Left renal pelvis (tissue), 4 donors: ENCODE measurements around the gene PPP2R2C. TPM values are rescaled to one million over a fixed set of nuclear protein-coding genes. Genes with fewer than 3 reads are reported as not detected.

Experiments used
- DNase-seq, 4 donors: peaks; one replicate each; pipeline ENCODE4 v3.0.0-alpha.2; 2013; ENCODE audit warnings: low read depth in 4 of 4, low spot score in 3 of 4
- polyA plus RNA-seq, 4 donors: library from polyadenylated mRNA; unstranded; fragments of 120-200 nt; gene quantifications; one replicate each; pipeline ENCODE4 v1.2.1, GENCODE V29; 2013; ENCODE audit not compliant: insufficient read length in 4 of 4

PPP2R2C gene
- polyA plus RNA-seq, 4 donors = 0.40 to 1.6 (median 0.69) TPM

DNA sequence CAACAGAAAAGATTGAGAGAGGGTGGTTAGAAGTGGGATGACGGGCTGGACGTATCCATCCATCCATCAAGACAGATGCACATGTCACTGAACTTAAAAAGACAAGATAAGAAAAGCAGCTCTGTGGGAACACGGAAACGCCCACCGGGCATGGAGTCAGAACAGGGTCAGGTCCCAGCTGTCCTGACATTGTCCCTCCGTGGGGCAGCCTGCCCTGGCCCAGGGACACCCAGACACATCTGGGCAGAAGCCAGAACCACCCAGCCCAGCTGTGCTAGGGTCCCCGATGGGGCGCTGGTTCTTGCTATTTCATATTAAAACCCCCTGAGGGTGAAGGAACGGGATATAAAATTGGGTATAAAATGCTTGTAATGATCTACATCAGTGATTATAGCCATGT is 88.5 kb downstream of the PPP2R2C start:
- no peak for DNase-seq

DNA sequence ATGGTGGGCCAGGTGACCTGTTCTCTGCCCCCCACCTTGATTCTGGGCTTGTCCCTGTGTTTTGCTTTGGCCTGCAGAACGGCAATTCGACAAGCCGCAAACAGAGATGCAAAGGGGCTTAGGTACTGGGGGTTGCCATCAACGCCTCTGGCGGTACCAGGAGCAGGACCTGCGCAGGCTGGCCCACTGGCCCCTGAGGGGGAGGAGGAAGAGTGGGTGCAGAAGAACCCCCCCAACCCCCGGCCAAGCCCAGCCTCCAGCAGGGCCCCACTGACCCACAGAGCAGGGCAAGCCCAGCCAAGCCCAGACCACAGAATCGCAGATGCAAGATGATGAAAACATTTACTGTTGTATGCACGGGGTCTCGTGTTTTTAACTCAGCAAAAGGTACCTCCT is 89.4 kb downstream of the PPP2R2C start:
- no peak for DNase-seq

DNA sequence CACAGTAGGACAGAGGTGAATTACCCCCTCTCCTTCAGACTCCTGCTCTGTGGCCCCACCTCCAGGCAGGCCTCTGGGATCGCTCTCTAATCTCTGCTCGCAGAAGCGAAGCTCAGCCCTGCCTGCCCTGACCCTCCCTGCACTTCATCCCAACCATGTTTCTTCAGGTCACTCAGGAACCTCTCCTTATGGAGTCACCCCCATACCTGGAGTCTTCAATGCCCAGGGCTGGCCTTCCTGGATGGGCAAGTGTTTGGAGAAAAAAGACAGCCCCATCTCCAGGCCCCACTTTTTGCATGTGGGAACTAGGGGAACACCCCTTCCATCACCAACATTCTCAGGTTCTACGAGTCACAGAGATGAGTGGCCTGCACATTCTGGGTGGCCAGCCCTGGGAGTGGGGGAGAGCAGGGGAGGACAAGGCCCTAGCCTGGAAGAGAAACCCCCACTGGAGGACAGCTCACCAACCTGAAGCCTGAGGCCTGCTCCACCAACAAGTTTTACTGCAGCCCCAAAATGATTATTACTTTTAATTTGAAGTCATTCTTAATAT is 90.8 kb downstream of the PPP2R2C start:
- no peak for DNase-seq

DNA sequence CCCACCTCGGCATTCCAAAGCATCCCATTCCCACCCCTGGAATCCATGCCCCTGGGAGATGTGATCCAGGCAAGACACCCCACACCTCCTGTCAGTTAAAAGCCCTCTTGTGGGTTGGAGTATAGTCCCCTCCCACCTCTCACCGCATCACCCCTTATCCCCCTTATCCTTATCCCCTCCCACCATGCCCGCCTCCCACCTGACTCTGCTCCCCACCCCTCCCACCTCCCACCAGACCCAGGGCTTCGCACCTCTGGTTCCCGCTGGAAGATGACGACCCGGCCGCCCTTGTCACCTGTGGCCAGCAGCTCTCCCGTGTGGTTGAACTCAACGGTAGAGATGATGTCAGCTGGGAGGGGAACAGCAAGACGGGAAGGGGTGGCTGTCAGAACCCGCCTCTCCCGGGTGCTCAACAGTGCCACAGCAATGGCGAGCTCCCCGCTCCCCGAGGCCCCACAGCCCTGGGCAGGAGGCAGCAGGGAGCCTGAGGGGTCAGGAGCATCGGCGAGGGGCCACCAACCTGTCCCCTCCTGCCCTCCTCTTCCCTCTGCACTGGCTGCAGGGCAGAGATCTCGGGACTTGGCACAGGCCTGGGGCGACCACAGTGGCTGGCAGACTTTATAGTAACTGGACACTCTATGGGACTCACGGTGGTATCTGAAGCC is 91.5 kb downstream of the PPP2R2C start:
- no peak for DNase-seq

DNA sequence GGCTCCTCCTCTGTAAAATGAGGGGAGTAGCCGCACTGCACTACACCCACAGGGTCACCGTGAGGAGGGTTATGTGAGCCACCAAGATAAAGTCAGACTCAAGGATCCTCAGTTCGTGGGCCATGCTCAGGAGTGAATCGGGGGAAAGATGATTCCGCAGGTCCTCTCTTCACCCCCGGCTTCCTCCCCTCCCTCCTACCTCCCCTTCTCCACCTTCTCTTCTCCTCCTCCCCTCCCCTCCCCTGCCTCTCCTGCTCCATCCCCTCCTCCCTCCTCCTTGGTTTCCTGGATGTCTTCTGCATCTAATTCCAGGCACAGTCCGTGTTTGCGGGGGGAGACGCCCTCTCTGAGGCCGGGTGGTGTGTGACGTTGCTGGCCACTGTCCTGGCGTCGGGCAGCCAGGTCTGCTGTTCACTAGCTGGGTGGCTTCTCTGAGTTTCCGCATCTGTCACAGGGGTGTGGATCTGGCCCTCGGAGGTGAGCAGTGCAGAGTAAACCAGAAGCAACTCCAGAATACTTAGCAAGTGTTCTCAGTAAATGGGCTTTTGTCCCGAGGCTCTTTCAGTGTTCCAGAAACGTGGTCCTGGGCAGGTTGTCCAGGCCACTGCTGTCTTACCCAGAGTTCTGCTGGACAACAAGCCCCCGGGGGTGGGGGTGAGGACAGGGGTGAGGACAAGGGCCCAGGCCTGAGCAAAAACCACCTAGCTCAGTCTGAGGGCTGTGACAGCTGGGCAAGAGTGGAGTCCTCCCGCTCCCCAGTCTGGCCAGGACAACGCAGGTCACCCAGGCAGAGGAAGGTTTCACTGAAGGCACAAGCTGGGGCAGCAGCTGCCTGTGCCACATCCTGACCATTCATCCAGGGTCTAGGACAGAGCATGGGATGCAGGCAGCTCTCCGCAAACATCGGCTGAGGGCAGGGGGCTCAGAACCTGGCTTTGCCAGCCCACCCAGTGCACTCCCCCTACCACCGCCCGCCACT is 92.4 kb downstream of the PPP2R2C start:
- DNase-seq = no peak

DNA sequence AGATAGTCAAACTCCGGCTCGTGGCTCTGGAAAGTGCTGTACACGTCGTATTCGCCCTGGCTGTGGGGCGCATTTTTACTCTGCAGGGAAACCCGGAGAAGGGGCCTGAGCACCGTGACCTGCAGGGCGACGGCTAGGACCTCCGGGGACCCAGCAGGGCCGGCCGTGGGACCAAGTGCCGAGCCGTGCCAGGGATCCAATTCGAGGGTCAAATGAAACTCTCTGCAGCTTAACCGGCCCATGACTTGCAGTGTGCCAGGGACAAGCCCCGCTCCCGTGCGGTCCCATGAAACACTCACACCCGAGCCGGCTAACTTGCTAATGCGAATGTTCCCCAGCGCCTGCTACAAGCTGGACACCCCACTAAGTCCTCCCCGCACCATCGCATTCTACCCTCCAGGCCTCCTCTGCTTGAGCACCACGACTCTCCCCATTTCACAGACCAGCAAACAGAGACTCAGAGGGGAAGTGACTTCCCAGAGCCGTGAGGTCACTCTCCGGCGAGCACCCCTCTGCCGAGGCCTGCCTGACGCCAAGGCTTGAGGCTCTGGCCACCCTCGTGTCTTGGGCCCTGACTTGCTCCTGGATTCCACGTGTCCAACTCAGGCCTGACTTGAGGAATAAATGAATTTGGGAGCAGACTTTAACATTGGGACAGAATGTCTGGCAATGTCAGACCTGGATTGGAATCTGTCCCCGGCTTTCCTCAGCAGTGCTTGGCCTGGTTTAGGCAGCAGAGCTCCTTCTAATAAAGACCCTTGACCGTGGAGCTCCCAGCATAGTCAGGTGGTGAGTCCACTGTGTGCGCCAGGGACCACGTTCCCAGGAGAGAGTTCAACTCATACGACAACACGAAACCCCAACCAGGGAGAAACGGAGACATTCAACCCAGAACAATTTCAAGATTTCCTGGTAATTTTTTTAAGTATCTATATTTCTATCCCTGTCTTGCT is 93.6 kb downstream of the PPP2R2C start:
- DNase-seq = no peak

DNA sequence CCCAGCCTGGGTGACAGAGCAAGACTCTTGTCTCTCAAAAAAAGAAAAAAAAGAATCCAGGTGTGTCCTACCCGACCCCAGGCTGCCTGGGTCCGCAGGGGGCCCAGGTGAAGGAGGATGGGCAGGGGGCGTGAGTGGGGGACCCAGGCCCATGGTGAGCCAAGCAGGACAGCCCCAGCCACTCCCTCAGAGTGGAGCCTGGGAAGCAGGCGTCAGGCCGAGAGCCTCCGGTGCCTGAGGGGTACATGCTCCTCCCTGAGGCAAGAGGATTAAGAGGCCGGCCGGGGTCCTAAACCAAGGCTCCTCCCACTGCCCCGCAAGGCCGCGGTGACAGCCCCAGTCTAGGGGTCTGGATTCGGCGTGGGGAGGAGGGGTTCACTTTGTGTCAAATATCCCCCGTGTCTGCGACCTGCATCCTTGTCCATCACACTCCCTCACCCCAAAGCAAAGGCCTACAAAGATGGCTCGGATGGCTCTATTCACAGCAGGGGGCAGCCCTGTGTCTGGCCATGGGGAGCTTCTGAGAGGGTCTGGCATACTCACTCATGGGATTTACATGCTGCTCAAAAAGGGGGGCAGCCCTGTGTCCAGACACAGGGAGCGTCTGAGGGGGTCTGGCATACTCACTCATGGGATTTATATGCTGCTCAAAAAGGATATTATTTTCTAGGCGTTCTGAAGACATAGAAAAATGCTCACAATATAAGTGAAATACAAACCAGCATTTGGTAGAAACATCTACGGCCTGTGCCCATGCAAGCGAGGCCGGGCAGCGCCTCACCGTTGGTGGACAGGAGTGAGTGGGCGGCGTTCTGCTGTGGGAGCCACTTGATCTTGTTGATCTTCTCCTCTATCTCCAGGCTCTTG is 94.6 kb downstream of the PPP2R2C start:
- DNase-seq = no peak

DNA sequence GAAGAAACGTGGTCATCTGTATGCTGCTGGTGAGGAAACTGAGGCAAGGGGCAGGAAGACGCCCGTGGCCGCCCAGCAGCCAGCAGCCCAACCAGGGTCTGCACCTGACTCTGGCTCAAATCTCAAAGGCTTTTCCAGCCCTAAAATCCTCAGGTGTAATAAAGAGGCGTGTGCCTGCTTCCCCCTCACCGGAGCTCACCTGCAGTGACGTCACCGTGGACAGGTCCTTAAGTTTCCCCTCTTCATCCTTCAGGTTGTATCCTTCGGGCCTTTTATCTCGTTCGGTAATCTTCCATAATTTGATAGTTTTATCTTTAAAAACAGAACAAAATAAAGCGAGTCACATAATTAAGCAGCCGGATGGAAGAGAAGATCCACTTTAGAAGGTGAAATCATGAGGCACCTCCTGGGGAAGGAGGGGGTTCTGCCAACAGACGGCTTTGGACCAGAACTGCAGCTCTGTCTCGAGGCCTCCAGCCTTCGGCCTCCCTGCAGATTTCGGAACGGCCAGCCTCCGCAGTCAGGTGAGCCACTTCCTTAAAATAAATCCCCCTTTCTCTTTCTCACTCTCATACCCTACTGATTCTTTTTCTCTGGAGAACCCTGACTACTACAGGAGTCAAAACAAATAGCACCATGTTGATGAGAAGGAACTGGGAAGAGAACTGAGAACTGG is 96.7 kb downstream of the PPP2R2C start:
- no peak for DNase-seq

DNA sequence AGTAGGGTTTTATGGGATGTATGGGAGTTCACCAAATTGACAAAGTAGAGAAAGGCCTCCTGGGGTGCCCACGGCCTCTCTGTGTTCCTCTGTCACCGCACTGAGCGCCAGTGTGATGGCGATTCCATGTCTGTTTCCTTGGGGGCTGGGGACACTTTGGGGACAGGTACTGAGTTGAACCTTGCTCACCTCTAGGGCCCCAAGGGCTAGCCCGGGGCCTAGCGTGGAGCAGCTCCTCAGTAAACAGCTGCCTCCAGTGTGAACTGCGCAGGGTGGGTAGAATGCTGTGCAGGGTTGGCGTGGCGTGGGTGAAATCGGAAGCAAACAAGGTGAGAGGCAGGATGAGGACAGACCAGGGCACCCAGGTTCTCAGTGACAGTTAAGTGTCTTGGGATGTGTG is 97.8 kb downstream of the PPP2R2C start:
- no peak for DNase-seq

DNA sequence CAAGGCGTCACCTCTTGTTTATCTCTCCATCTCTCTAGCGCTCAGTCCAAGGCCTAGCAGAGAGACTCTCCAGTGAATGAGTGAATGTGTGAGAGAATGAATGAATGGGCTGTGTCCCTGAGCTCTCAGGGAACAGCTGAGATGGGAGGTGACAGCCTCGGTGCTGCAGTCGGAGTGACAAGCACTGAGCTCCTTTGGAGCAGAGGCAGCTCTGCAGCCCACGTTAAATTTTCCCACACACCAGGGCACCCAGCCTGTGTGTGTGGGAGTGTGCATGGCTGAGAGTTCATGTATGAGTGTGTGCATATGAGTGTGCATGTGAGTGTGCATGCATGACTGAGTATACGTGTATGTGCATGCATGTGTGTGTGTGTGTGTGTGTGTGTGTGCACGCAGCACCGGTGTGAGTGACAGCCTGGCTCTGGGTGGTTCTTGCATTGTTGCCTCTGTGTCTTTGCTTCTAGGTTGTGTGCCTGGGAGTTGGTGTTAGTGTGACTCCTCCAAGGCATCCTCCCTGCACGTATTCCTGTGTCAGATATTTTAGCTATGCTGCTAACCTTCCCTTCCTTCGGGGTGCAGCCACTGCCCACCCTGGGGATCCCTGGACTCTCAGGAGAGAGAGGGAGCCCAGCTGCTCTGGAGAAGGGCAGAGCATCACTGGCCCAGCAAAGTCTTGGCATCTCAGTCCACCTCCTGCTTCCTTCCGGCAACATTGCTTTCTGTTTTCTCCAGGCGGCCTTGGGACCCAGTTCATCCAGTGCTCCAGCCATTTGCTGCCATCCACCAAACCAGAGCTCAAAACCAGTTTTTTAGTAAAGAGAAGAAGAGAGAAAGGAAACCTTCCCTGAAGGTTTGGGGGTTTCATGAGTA is 98.6 kb downstream of the PPP2R2C start:
- no peak for DNase-seq

DNA sequence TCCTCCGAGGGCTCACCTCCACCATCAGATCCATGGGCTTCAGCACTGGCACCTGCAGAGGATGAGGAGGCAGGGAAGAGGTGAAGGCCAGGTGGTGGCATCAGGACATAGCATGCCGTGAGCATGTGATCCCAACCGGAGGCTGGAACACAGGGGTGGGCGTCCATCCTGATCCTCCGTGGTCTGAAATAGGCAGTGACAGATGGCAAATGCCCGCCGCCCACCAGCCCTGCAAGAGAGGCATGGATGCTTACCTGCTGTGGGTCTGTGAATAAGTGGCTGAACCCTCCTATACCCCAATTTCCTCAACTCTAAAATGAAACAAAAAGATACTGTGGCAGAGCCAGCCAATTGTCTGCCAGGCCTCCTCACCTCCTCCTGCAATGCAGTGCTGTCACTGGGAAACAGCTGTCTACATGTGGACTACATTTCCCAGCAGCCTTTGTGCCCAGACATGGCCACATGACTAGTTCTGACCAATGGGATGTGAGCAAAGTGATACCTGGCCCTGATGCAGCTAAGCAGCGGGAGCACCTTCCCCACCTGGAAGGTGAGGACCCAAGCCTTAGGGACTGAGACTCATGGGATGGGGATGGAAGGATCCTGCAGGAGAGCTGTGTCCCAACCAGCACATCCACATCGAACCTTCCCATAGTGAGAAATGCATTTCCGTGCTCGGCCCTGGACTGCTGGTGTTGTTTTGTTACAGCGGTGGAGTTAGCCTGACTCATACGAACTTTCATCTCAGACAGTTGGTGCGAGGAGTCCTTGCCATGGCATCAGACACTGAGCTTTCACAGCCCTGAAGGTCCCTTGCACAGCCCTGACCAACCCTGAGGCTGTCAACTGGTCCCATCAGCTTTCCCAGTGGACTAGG is 99.5 kb downstream of the PPP2R2C start:
- no peak for DNase-seq

DNA sequence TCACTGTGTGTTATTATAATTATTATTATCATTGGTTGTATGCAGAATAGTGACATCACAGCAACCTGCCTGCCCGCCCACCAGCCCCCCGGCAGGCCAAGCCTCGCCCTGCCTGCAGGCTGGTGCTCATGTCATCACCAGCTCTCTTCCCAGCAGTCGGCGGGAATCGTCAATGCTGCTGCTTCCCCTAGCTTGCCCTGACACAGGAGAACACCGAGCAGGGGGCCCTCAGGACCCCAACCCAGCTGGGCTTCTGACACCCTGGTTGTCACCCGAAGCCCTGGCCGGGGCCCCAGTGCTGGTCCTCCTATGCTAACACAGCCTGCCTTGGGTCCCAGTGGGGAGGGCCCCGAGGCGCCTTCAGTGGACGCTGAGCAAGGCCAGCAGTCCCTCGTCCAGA is 100.6 kb downstream of the PPP2R2C start:
- DNase-seq = no peak

DNA sequence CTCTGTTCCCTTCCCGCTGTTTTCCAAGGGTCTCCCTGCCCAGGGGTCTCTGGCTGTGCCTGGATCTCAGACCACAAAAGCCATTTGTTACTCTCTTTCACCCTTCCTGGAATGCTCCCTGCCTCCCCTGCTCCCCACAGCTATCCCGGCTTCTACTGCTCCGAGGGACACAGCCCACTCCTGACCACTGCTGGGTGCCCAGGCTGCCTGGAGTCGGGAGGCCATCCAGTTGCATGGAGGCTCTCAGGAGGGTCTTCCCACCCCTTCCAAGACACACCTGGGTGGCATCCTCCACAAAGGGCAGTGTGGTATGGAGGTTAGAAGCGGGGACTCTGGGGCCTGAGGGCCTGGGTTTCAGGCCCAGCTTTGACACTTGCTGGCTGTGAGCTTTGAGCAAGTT is 101.1 kb downstream of the PPP2R2C start:
- DNase-seq = no peak

DNA sequence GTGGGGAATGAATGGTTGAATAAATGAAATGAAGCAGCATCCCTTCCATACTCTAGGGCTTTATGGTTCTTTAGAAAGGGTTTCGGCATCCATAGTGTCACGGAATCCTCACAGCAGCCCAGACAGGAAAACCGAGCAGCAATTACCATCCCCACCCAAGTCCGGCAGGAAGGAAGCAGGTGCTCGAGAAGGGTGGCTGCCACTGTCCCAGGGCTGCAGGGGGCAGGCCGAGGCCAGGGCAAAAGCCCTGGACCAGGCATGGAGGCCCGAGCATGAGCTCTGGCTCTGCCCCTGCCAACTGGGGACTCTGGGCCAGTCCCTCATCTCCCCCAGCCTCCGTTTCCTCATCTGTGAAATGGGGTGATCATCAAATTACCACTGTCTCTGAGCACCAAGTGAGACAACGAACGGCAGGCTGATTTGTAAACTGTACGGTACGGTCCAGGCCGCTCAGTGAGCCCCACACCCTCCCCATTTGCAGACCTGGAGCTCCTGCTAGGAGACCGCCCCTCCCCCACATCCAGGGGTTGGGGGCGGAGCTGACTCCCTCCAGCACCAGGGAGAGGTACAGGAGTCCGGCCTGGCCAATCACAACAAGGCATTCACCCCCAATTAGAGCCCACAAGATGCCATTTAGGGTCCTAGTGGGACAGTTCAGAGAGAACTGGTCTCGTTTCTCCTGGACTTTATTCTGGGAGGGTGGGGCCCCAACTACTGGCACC is 102.3 kb downstream of the PPP2R2C start:
- DNase-seq = no peak

DNA sequence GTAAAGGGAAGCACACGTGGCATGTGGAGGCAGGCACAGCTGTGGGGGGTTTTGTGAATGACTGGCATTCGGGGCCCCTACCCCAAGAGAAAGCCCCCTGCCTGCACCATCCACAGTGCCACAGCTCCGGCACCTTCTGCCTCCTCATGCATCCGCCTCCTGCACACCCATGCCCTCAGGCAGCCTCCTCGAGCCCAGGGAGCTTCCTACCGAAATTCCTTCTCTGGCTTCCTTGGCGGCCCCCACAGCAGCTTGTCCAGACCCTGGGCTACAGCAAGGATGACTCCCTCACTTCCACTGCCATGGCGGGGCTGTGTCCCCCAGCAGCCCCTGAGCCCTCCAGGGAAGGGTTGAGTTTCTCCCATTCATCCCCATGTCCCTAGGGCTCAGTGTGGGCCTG is 102.9 kb downstream of the PPP2R2C start:
- DNase-seq = no peak

DNA sequence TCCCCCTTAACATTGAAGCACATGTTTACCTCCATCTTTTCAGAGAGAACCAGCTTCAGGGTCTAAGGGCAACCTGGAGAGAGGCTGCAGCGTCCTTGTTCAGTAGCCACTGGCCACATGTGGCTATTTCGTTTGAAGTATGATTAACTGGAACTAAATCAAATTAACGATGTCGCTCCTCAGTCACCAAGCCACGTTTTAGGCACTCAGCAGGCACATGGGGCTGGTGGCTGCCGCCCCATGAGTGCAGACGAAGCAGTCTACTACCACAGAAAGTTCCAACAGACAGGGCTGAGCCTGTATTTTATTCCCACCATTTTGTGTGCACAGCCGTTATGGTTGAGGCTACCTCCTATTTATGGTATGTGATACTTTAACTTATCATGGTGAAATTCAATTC is 103.4 kb downstream of the PPP2R2C start:
- no peak for DNase-seq
